ENCODE data around the gene ACTL7A.

Gene ACTL7A

DNA sequence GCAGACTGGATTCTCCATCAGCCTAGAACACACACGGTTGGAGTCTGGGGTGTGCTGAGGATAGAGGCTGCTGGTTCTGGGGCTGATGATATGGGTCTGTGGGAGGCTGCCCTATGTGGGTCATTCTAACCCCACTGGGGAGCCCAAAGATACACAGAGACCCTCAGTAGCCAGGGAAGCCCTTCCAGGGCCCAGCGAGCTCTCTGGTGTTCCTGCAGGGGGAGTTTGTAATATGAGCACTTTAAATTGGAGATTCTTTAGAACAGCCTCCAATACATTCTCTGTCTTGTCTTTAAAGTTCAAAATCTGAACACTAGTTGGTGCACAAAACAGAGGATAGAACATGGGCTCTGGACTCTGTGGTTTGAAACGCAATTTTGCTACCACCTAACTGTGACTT lies 2.4 kb downstream of the ACTL7A start:
- TF ChIP-seq ZFX (IDR thresholded peaks at IDR 0.05; ENCODE audit: borderline replicate concordance): no peak
- no peak for TF ChIP-seq CTCF (IDR thresholded peaks at IDR 0.05)

GRCh38 chr9:108865037-108865436 lies 3.0 kb downstream of the ACTL7A start:
- H3K27ac ChIP-seq: no peak overlapping the region
- TF ChIP-seq CTCF (IDR thresholded peaks at IDR 0.05) (no peak), ZFX (IDR thresholded peaks at IDR 0.05; ENCODE audit: borderline replicate concordance) (no peak)

More for the DNA sequence above, 2.4 kb downstream of the ACTL7A start:
- H3K27ac ChIP-seq: no peak overlapping the region

- no peak overlapping the region for H3K27ac ChIP-seq
- TF ChIP-seq CTCF (IDR thresholded peaks at IDR 0.05) (no peak), ZFX (IDR thresholded peaks at IDR 0.05; ENCODE audit: borderline replicate concordance) (no peak)
Observed at GRCh38 chr9:108866001-108866420, 3.9 kb downstream of the ACTL7A start.

- no peak overlapping the region for H3K27ac ChIP-seq
- TF ChIP-seq ZFX (IDR thresholded peaks at IDR 0.05; ENCODE audit: borderline replicate concordance): no peak
- TF ChIP-seq CTCF (IDR thresholded peaks at IDR 0.05): no peak
Observed at GRCh38 chr9:108867116-108867515, 5.0 kb downstream of the ACTL7A start.

DNA sequence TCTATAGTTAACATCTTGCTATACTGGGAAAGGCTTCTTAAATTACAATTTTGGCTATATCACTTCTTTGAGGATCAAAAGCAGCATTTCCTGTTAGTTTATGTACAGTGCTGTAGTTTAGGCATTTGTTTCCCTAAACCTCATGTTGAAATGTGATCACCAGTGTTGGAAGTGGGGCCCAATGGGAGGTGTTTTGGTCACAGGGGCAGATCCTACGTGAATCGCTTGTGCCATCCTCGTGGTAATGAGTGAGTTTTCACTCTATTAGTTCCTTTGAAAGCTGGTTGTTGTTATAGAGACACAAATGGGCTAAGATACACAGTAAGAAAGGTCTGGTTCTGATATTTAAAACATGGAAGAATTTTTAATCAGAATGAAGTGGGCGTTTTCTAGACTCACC lies 5.8 kb downstream of the ACTL7A start:
- no peak overlapping the region for H3K27ac ChIP-seq
- TF ChIP-seq CTCF (IDR thresholded peaks at IDR 0.05): no peak

DNA sequence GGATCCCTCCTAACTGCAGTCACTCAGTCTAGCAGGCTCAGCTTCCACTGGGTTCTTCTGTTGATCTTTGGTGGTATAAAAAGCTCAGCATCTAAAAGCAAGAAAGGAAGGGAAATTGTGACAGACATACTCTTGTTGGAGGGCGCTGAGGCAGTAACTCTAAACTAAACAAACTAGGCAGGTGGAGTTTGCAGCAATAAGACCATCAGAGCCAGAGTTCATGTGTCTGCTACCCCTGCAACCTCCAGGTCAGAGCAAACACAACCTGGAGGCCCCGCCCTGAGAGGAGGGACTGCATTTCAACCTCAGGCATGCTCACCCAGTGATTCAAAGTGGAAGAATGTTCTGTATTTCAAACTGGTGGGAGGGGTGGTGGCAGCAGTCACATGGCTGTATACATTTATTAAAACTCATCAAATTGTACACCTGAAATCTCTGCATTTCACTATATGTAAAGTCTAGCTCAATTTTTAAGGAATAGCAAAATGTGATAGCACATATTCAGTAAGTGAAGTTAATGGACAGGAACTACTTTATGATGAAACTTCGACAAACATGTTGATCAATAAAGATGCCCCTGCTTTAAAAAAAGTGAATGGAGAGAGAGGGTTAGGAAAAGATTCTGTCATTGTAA lies 7.1 kb downstream of the ACTL7A start:
- no peak overlapping the region for H3K27ac ChIP-seq
- TF ChIP-seq CTCF (IDR thresholded peaks at IDR 0.05): no peak
- TF ChIP-seq ZFX (IDR thresholded peaks at IDR 0.05; ENCODE audit: borderline replicate concordance): no peak

DNA sequence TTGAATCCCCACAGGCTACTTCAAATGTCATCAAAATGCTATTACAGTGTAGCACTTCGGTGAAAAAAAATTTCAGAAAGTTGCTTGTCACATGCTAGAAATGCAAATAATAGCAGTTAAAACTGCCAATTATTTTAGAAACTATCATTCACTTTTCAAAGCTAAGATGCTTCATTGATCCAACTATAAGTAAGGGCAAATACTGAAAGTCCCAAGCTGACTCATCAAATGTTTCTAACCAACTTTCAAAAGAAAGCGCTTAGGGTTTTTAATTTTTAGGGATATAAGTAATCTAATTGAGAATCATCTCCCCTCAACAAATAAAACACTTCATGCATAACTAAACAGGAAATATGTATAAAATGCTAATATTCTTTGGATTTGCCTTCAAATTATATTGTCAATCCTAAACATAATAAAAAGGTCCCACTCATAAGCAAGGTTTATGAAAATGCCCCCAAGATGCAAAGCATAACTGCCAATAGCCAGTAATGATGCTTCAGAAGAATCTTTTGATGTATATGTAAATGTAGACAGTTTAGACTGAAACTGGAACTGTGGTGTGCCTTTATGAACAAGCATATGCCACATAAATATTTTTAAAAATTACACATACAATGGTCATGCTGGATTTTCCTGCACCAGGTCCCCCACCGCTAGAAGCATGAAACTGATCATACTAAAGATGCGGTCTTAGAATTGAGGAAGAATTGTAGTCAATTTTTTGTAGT lies 12.2 kb downstream of the ACTL7A start:
- H3K27ac ChIP-seq: no peak overlapping the region
- no peak for TF ChIP-seq CTCF (IDR thresholded peaks at IDR 0.05)
- no peak for TF ChIP-seq ZFX (IDR thresholded peaks at IDR 0.05; ENCODE audit: borderline replicate concordance)
